HL-60 (cell line): Measurements from ENCODE around the gene PXDN.

Source experiments
- DNase-seq, 2 experiments: peaks; one replicate each; pipeline ENCODE4 v3.0.0-alpha.2; 2010 to 2020; ENCODE audit warnings: low read depth in 1 of 2, low spot score in 1 of 2
- H3K27ac ChIP-seq: fragments of 250-450 bp; sonication (Bioruptor Pico); replicated peaks from 2 replicates; pipeline ENCODE4 v1.5.1; 2020; ENCODE audit warnings: mild to moderate bottlenecking, moderate library complexity
- H3K27me3 ChIP-seq: fragments of 250-450 bp; sonication (Bioruptor Pico); 2 replicates; pipeline ENCODE4 v1.5.1; 2021; ENCODE audit warnings: mild to moderate bottlenecking, moderate library complexity; ENCODE audit not compliant: insufficient read depth, poor library complexity, severe bottlenecking
- H3K4me3 ChIP-seq: replicated peaks from 2 replicates; pipeline ENCODE4 v1.5.1; 2011; ENCODE audit warnings: mild to moderate bottlenecking, control low read depth, low read length; ENCODE audit not compliant: insufficient read depth
- GABPA ChIP-seq: IDR thresholded peaks from 2 replicates; pipeline ENCODE4 v1.6.1; 2012; ENCODE audit warnings: low read depth
- POLR2AphosphoS5 ChIP-seq: IDR thresholded peaks from 2 replicates; pipeline ENCODE4 v1.6.1; 2012; ENCODE audit warnings: low read depth
- SPI1 ChIP-seq: IDR thresholded peaks from 2 replicates; pipeline ENCODE4 v1.6.1; 2012; ENCODE audit warnings: low read depth, mild to moderate bottlenecking, borderline replicate concordance
- TF ChIP-seq, protein P1 (sequence below): IDR thresholded peaks from 2 replicates; pipeline ENCODE4 v1.6.1; 2012; ENCODE audit warnings: low read depth; ENCODE audit not compliant: insufficient replicate concordance
- TF ChIP-seq, protein P2 (sequence below): IDR thresholded peaks from one replicate; pipeline ENCODE4 v1.5.1; 2011; ENCODE audit warnings: low read length, control low read depth, inconsistent platforms; ENCODE audit not compliant: insufficient read depth

The PXDN gene

DNA sequence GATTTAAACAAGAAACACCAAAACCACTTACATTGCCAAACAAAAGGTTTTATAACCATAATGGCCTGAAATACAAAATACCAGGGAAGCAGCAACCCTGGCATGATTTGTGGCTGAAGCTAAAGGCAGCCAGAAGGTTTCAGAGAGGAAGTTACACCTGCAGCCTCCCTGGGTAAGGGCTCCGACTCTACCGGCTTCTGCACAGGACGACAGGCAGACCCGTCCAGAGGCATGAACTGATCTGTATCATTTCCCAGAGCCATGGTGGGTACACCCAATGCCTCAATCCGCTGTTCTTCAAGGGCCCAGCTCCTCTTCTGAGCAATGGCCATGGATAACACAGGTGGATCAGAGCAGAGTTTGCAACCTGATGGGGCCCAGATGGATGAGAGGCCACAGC, 71.6 kb downstream of the PXDN start:
- H3K27me3 ChIP-seq, result no peaks in the 10 kb centered on the region

DNA sequence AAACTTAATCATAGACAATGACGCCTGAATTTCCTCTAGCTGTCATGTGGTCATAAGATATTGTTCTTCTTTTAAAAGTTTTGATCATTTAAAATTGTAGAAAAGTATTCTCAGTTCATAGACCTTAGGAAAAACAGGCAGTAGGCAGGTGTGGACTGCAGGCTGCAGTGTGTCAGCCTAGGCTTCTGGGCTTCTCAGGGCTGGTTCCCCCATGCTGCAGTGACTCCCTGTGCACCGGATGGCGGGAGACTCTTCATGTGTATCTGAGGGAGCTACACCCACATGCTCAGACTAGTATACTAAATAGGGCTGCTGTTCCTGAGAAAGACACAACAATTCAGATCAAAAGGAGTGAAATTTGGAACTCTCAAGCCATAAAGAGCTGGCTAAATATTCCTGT, 72.4 kb downstream of the PXDN start:
- Histone ChIP-seq H3K27ac (no peak overlapping the region), H3K4me3 (no peak overlapping the region), H3K27me3 (no peaks in the 10 kb centered on the region)
- TF ChIP-seq SPI1 (no peak), GABPA (no peak), POLR2AphosphoS5 (no peak)
- TF ChIP-seq, protein P1, sequence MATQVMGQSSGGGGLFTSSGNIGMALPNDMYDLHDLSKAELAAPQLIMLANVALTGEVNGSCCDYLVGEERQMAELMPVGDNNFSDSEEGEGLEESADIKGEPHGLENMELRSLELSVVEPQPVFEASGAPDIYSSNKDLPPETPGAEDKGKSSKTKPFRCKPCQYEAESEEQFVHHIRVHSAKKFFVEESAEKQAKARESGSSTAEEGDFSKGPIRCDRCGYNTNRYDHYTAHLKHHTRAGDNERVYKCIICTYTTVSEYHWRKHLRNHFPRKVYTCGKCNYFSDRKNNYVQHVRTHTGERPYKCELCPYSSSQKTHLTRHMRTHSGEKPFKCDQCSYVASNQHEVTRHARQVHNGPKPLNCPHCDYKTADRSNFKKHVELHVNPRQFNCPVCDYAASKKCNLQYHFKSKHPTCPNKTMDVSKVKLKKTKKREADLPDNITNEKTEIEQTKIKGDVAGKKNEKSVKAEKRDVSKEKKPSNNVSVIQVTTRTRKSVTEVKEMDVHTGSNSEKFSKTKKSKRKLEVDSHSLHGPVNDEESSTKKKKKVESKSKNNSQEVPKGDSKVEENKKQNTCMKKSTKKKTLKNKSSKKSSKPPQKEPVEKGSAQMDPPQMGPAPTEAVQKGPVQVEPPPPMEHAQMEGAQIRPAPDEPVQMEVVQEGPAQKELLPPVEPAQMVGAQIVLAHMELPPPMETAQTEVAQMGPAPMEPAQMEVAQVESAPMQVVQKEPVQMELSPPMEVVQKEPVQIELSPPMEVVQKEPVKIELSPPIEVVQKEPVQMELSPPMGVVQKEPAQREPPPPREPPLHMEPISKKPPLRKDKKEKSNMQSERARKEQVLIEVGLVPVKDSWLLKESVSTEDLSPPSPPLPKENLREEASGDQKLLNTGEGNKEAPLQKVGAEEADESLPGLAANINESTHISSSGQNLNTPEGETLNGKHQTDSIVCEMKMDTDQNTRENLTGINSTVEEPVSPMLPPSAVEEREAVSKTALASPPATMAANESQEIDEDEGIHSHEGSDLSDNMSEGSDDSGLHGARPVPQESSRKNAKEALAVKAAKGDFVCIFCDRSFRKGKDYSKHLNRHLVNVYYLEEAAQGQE, result no peak
- TF ChIP-seq, protein P2, sequence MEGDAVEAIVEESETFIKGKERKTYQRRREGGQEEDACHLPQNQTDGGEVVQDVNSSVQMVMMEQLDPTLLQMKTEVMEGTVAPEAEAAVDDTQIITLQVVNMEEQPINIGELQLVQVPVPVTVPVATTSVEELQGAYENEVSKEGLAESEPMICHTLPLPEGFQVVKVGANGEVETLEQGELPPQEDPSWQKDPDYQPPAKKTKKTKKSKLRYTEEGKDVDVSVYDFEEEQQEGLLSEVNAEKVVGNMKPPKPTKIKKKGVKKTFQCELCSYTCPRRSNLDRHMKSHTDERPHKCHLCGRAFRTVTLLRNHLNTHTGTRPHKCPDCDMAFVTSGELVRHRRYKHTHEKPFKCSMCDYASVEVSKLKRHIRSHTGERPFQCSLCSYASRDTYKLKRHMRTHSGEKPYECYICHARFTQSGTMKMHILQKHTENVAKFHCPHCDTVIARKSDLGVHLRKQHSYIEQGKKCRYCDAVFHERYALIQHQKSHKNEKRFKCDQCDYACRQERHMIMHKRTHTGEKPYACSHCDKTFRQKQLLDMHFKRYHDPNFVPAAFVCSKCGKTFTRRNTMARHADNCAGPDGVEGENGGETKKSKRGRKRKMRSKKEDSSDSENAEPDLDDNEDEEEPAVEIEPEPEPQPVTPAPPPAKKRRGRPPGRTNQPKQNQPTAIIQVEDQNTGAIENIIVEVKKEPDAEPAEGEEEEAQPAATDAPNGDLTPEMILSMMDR, result no peak
- no peak for DNase-seq

More for the DNA sequence above, 71.6 kb downstream of the PXDN start:
- H3K27ac ChIP-seq, result no peak overlapping the region
- DNase-seq, result no peak
- TF ChIP-seq, protein P2, result no peak
- no peak overlapping the region for H3K4me3 ChIP-seq

DNA sequence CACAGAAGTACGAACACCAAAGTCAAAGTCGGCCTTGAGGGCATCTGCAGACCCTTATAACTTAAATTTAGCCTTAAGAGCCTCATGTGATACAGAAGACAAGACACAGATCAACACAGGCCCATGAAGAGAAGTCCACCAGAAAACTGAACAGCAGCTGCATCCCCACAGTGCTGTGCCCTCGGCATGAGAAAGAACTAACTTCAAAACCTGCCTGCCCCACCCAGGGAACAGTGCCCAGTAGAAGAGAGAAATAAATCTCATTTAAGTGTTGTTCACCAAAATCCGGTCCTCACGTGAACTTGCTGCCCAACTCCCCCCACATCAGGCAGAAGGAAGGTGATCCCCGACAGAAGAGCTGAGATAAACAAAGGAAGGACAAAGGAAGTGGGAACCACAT, 73.7 kb downstream of the PXDN start:
- no peaks in the 10 kb centered on the region for H3K27me3 ChIP-seq
- TF ChIP-seq, protein P1, result no peak
- TF ChIP-seq SPI1 (no peak), POLR2AphosphoS5 (no peak), GABPA (no peak)
- TF ChIP-seq, protein P2, result no peak
- H3K4me3 ChIP-seq, result no peak overlapping the region
- no peak for DNase-seq
- no peak overlapping the region for H3K27ac ChIP-seq

DNA sequence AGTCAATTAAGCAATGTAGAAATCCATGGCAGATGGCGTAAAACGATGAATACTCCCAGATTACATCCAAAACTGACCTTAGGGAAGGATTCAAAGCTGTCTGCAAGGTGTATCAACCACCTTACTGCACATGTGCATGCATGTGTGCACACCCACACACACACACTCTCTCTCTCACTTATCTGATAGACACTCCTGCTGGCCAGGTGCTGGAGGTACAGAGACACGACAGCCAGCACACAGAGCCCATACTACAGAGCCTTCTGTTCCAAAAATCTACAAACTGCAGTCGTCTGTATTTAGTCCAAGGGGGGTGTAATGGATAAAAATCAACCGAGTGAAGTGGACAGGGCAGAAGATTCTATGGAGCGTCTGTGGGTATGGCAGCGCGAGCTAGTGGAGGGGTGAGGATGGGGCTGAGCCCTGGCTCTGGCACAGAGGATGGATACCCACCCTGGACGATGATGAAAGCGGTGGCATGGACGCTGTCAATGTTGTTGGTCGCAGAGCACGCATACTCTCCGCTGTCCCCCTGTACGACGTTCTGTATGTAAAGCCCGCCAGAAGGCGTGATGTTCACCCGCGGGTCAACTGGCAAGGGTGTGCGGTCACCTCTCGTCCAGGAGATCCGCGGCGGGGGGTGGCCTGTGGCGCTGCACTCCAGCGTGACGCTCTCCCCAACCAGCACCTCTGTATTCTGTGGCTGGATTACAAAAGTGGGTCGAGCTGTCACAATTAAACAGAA, 78.4 kb downstream of the PXDN start:
- no peak overlapping the region for H3K27ac ChIP-seq
- H3K27me3 ChIP-seq, result no peaks in the 10 kb centered on the region
- TF ChIP-seq GABPA, result no peak
- TF ChIP-seq POLR2AphosphoS5, result no peak
- TF ChIP-seq, protein P1, result no peak
- TF ChIP-seq, protein P2, result no peak
- no peak for TF ChIP-seq SPI1
- H3K4me3 ChIP-seq, result no peak overlapping the region
- no peak for DNase-seq
